ENCODE results near the gene GNB1L.

GRCh38 chr22:19824926-19825339, 29.7 kb downstream of the GNB1L start:
- TF ChIP-seq CTCF (IDR thresholded peaks at IDR 0.05; ENCODE audit: insufficient read depth, low read length) (no peak), REST (IDR thresholded peaks at IDR 0.05; ENCODE audit: insufficient replicate concordance, low read depth) (no peak)
